ENCODE data around the gene LRRC34. TPM values are rescaled to one million over a fixed set of nuclear protein-coding genes. Genes with fewer than 3 reads are reported as not detected.

LRRC34 gene, protein sequence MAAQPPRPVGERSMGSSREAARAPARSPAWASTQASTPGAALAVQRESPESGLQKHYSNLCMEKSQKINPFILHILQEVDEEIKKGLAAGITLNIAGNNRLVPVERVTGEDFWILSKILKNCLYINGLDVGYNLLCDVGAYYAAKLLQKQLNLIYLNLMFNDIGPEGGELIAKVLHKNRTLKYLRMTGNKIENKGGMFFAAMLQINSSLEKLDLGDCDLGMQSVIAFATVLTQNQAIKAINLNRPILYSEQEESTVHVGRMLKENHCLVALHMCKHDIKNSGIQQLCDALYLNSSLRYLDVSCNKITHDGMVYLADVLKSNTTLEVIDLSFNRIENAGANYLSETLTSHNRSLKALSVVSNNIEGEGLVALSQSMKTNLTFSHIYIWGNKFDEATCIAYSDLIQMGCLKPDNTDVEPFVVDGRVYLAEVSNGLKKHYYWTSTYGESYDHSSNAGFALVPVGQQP
- total RNA-seq = 1.3 and 1.8 TPM in 2 replicates
- polyA plus RNA-seq (2012) = 1.0 TPM

DNA sequence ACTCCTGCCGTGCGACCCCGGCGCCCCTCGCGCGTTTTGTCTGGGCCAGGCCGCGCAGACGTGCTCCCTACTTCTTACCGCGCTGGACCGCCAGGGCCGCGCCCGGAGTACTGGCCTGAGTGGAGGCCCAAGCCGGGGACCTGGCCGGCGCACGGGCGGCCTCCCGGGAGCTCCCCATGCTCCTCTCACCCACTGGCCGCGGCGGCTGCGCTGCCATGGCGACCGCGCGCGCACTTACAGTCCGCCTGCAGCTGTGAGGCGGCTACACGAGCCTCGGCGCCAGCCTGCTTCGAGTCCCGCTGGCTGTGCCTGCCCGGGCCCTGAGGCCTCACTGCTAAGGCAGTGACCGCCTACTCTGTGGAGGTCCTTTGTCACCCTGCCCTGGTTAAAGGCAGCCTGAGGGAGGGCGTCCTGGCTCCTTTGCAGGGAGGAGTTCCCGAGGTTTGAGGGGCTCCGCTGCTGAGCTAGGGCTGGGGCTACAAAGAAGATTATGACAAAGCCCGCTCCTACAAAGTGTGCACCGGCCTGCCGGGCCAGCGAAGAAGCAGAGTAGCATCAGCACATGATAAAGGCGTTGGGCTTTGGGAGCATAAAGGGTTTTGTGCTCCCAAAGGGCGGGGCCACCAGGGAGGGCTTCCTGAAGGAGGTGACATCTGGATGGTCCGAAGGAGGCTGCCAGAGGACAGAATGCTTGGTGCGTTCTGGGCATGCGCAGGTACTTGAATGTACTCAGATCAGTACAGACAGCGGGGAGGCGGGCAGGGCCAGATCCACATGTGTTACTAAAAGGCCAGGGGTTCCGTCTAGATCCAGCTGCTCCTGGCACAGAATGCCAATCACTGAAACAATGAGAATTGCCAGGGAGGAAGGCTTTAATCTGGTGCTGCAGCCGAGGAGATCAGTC, at the start of gene LRRC34, which contains the start of gene LRRIQ4:
LRRC34 (minus strand) TSS at position 573 of the 904 bp plus-strand sequence; CDS start at position 217, 356 bp downstream.
LRRIQ4 (plus strand) TSS at position 539 of the 904 bp plus-strand sequence. CDS start 9,052 bp downstream, outside the sequence.
- peak; percentile 85 for DNase-seq (ENCODE audit: low read depth)

DNA sequence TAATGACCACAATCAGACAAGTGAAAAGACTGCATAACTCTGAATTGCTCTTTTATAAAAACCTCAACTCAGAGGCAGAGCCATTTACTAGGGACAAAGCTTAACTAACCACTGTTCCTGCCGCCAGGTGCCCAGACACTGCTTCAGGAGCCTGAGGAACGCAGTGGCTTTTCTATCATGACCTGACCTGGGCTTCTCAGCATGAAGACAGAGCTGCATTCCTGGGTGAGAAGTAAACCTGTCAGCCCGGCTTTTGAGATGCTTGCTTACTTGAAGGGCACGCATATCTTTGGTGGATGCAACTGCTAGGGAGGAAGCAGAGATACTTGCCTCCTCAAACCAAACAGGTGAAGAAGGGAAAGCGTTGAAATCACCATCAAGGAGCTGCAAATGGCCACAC, 49.2 kb upstream of the LRRC34 start:
- DNase-seq (ENCODE audit: low read depth) = no peak

DNA sequence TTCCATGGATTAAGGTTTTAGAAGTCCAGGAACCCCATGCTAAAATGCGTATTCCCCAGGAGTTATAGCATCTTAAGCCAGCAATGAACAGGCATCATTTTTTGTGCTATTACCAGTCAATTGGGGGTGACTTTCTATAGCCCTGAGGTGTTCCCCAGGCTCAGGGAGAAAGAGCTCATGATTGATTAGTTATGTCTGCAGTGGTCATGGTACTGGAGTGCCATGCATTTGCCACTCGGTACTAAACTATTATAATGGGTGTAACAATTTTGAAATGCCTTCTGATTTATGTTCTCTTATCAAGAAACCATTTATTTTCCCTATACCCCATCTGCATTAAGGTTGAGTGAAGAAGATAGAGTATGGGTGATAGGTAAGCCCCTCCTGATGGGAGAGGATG, 45.1 kb upstream of the LRRC34 start:
- DNase-seq (ENCODE audit: low read depth) = no peak

DNA sequence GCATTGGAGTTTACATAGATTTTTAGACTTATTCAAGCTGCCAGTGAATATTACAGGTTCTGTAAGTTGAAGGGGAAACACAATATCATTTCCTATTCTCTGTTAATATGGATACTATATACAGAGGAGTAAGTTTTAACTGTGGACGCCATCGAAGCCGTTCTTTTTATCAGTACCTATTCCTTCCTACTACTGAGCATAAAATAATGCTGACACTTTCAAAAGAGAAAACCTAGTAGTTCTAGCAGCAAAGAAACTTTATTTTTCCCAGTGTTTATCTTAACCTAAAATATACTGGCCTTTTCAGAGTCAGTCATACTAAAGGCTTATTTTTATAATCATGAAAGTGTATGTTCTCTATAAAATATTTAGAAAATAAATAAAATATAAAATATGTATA, 42.8 kb upstream of the LRRC34 start:
- DNase-seq (ENCODE audit: low read depth) = no peak

DNA sequence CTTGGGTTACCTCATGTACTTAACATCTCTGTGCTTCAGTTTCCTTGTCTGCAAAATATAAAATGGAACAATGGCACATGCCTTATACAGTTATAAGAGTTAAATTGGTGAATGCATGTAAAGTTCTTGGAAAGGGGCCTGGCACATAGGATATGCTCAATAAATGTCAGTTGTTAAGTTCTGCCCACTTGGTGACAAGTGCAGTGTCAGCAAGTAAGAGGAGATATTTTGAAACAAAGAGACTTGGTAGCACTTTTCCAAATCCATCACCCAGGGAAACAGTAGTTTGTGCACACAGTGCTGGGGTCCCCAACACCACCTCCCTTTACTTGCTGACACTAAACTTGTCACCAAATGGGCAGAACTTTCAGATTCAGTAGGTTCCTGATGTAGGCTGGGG, 37.9 kb upstream of the LRRC34 start:
- DNase-seq (ENCODE audit: low read depth) = no peak

DNA sequence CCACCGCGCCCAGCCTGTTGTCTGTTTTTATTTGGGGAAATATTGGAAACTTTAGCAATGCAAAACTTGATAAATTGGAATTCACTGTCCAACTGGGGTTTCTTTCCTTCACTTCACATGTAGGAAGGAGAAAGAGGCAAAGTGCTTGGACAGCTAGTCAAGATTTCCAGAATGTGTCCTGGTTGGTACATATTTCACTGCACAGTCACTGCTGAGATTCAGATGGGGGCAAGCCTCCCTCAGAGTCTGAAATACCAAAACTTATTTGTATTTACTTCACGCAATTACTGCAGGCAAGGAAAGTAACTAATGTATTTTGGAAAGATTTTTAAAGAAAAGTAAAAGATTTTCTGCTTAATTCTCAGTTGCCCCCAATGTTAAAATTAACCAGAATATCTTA, 36.0 kb upstream of the LRRC34 start:
- DNase-seq (ENCODE audit: low read depth) = no peak

DNA sequence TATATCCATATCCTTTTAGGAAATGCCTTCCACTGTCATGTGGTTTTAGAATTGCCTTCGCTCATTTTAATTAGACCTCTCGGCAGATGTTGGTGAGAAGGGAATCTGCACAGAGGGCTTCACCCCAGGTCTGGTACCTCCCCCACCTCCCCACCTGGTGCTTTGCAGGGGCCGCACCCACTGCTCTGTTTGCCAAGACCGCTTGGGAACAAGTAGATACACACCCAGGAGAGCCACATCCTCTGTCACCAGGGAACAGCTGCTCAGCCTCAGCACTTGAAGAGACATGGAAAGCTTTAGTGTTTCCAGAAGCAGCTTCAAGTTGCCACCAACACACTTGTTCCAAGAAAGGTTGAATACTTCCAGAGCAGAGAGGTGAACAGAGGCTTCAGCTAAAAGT, 35.2 kb upstream of the LRRC34 start:
- peak; percentile 73 for DNase-seq (ENCODE audit: low read depth)

DNA sequence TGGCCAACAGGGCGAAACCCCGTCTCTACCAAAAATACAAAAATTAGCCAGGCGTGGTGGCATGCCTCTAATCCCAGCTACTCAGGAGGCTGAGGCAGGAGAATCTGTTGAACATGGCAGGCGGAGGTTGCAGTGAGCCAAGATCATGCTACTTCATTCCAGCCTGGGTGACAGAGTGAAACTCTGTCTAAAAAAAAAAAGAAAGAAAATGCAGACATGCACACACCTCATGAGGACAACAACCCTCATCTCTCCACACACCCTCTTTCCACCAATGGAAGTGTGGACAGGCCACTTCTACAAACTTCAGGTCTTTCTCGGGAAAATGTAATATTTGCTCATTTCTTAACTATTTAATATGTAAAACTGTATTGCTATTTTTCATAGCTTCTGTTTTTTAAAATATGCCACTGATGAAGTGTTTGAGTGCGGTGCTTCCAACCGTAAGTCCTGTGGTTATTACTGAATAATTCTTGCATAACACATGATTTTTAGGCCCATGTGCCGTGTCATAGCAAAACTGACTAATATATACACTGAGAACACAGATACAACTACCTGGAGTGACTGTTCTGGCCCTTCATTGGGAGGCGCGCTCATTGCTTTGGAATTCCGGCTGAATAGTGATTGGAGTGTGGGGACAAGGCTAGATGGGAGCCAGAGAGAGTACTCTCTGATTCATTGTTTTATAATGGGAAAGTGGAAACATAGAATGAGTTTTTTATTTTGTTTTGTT, 33.9 kb upstream of the LRRC34 start:
- DNase-seq (ENCODE audit: low read depth) = peak; percentile 19

DNA sequence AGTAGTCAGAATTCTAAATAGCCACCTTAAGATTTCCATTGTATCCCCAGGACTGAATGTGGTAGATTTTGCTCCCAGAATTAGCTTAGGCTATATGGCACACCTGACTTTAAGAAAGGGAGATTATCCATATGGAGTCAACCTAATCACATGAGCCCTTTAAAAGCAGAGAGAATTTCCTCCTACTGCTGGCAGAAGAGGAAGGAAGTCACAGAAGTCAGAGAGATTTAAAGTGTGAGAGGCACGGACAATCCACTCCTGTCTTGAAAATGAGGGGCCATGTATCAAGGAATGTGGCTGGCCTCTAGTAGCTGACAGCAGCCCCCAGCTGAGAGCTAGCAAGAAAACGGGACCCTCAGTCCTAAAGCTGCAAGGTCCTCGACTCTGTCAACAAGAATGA, 30.3 kb upstream of the LRRC34 start:
- no peak for DNase-seq (ENCODE audit: low read depth)

DNA sequence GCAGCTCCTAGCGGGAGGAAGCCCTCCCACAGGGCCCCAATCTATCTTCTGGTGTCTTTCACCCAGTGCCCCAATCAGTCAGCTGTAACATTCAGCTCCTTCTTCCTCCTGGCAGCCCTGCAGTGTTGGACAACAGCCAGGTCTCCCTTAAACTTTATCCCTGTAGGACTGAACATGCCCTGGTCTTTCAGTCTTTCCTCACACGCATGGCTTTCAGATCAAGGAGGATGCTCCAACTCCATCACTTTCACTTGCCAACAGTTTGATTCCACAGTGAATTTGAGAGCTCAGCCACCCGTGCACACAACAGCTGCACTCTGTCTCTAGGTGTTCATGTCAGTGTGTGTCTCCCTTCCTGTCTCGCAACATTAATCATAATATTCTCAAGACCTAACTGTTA, 28.5 kb upstream of the LRRC34 start:
- peak; percentile 18 for DNase-seq (ENCODE audit: low read depth)

DNA sequence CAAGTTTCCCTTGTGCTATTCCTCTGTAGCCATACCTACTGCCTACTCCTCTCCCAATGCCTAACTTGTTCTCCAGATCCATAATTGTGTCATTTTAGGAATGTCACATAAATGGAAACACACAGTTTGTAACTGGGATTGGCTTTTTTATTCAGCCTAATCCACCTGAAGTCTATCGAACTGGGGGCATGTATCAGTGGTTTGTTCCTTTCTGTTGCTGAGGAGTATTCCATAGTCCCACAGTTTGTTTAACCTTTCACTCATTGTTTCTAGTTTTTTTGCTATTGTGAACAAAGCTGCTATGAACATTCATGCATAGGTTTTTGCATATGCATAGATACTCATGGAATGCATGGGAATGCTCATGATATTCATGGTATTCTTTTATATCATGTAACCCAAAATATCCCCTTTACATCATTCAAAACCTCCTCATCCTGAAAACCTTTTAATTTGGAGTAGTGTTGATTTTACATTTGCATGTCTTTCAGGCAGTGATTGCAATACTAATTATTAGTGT, 25.9 kb upstream of the LRRC34 start:
- DNase-seq (ENCODE audit: low read depth) = no peak

DNA sequence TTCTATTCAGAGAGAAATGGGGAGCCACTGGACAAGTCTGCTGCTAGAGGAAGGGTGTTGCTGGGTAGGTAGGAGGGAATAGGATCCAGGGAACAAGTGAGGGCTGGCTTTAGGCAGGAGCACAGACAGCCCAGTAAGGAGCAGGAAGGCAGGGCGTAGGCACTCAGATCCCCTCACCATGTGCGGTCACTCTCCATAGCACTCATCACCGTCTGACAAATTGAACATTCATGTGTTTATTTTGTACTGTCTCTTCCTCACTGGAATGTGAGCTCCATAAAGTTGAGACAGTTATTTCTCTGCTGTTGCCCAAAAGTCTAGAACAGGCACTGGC, 24.2 kb upstream of the LRRC34 start:
- DNase-seq (ENCODE audit: low read depth) = no peak

DNA sequence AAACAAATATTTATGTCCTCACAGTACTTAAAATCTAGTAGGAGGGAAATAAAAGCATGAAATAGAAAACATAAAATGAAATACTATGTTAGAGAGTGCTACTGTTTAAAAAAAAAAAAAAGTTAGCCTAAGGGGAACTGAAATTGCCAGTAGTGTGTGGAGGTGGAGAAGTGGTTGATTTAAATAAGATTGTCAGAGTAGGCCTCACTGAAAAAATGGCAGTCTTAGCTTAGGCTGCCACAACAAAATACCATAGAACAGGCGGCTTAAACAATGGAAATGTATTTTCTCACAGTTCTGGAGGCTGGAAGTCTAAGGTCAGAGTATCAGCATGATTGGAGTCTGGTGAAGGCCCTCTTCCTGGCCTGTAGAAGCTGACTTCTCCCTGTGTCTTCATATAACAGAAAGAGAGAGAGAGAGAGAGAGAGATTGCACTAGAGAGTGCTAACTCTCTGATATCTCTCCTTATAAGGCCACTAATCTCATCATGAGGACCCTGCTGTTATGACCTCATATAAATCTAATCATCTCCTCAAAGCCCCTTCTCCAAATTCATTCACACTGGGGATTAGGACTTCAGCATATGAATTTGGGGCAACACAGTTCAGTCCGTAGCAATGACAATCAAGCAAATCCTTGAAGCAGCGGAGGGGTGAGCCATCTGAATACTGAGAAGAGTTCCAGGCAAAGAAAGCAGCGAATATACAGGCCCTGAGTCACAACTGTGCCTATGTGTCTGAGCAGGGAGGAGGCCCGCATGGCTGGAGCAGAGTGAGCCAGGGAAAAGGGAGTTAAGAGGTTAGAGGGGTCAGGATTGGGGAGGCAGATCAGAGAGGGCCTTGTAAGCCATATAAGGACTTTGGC, 23.6 kb upstream of the LRRC34 start:
- no peak for DNase-seq (ENCODE audit: low read depth)

DNA sequence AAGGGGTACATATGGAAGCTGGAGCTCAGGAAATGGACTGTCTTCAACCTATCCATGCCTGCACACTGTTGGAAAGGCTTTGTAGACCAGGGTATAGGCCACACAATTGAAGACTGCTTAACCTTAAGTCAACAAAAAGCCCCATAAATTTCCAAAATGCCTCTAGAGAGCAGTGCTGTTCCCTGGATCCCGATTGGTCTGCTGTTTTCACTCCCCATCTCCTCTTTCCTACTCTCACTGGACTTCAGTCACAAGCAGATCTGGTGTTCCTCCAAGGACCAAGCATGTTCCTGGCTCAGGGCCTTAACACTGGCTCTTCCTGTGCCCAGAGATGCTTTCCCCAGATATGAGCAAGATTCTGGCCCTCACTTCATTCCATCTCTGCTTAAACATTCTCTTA, 22.8 kb upstream of the LRRC34 start:
- DNase-seq (ENCODE audit: low read depth) = no peak

DNA sequence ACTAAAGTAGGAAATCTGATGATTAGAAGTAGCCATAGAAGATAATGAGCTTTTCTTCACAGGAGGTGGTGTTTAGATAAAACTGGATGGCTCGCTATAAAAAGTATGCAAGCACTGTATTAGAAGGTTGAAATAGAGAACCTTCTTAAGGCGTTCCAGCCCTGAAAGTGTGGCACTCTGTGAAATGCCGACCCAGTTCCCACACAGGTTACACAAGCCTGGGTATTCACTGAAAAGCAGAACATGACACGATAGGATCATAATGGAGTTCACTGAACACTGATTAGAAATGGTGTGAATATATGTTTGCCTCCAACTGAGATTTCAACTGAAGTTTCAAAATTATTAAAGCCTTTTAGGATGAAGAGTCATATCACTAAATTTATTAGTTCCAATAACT, 15.0 kb upstream of the LRRC34 start:
- DNase-seq (ENCODE audit: low read depth) = no peak

DNA sequence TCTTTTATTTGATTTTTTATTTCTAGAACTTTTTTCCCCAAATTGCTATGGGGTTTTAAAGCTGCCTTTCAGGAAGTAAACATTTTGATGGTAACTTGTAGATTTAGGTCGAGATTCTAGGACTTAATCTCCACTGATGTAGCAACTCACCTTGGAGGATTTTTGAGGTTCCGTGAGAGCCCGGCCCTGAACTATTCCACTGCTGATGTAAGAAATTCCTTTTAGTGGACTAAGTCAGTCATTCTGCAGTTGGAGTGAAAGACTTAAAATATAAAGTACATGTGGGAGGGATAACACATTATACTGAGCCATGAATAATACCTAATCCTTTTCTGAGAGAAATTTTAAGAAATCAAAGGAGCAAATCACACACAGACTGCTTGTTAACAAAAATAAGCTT, 12.6 kb upstream of the LRRC34 start:
- no peak for DNase-seq (ENCODE audit: low read depth)

DNA sequence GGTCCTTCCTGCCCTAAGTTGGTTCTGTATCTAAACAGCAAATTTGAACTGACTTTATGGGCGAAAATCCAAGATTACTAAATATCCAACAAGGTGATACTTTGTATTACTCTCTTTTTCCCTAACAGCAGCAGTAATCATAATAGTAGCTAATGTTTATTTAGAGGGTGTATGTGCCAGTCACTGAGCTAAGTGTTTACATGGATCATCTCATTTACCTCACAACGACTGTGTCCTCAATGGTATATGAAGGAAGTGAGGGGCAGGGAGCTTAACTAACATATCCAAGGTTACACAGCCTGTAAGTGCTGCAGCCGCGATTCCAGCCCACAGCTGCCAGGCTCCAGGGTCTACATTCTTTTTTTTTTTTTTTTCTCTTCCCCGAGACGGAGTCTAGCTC, 10.3 kb upstream of the LRRC34 start:
- DNase-seq (ENCODE audit: low read depth) = no peak

DNA sequence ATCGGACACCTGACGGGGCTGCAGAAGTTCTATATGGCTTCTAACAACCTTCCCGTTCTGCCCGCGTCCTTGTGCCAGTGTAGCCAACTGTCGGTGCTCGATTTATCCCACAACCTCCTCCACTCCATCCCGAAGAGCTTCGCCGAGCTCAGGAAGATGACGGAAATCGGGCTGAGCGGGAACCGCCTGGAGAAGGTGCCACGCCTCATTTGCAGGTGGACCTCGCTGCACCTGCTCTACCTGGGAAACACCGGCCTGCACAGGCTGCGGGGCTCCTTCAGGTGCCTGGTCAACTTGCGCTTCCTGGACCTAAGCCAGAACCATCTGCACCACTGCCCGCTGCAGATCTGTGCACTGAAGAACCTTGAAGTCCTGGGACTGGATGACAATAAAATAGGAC, 9.8 kb upstream of the LRRC34 start:
- DNase-seq (ENCODE audit: low read depth) = no peak

DNA sequence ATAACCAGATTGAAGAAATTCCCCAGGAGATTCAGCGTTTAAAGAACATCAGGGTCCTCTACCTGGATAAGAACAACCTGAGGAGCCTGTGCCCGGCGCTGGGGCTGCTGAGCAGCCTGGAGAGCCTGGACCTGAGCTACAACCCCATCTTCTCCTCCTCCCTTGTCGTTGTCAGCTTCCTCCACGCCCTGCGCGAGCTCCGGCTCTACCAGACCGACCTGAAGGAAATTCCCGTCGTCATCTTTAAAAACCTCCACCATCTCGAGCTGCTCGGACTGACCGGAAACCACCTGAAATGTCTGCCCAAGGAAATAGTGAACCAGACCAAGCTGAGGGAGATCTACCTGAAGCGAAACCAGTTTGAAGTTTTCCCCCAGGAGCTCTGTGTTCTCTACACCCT, 9.4 kb upstream of the LRRC34 start:
- DNase-seq (ENCODE audit: low read depth) = no peak

DNA sequence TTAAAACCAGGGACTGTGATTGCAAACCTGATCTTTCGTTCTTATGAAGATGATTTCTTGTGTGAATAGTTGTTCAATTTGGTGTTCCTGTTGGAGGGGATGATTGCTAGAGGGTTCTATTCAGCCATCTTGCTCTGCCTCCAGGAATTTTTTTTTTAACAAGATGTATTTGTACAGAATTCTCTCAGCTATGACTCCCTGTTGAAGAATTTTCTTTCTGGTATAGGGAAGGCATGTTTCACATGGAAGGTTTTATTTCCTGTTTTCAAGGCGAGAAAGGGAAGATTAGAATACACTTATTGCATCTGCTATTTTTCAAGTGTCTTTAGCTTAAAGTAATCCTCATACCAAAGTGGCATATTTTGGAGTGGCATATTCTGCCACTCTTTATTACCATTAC, 5.6 kb upstream of the LRRC34 start:
- no peak for DNase-seq (ENCODE audit: low read depth)

Data from myocyte (in vitro differentiated cells).